NCI-H1930 (cell line): ENCODE data around the gene TSPAN11.

Experiments
- DNase-seq, 2 experiments: peaks; one replicate each; lab custom pipeline; 2025; lab: John Stamatoyannopoulos, UW

TSPAN11 gene

DNA sequence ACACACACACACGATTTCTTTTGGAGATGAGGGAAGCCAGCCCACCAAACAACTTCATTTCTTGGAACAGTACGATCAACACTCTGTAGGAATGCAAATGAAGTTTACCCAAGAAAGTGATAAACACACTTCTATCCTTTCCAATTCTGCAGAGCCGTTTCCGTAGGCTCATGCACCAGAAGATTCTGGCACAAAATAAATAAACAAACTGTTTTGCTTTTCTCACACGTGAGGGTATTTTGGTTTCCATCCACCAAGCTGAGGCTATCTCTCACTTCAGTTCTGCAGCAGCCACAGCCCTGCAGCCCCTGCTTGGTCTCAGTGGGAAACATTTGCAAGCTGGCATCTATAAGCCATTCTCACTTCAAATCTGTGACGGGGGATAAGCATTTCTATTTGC is 15.3 kb upstream of the TSPAN11 start:
- no peak for DNase-seq

DNA sequence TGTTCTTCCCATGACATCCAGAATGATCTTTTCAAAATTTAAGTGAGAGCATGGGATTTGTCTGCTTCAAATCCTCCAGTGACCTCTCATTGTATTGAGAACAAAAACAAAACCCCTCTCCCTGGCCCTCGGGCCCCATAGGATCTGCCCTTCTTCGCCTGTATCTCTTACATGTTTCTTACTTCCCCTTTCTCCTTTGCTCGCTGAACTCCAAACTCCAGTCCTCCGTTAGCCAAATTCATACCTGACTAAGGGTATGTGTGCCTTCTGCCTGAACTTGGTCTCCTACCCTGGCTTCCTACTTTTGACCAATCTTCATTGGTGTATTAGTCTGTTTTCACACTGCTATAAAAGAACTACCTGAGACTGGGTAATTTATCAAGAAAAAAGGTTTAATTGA is 13.2 kb upstream of the TSPAN11 start:
- DNase-seq = no peak

DNA sequence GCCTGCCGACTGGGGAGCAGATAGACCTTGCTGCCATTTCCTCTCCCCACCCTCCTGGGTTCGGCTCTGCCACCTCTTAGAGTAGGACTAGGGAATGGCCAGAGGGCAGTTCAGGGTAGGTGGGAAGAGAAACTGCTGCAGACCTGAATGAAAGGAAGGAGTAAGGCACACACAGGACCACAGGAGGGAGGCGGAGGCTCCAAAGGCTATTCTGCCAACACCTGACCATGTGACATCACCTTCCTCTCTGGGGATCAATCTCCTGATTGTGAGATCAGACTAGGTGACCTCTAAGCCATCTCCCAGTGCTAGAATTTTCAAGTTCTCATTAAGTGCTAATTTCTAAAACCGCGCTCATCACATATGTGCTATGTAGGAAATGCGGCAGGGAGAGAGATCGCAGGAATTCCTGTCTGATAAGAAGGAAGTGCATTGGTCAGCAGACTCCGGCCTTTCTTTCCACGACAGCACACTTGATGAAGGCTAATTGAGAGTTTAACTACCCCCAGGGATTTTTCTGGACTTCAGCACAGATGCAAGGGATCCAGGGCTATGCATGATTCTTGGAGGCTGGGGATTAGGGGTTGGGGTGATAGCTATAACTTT is 11.5 kb upstream of the TSPAN11 start:
- no peak for DNase-seq

DNA sequence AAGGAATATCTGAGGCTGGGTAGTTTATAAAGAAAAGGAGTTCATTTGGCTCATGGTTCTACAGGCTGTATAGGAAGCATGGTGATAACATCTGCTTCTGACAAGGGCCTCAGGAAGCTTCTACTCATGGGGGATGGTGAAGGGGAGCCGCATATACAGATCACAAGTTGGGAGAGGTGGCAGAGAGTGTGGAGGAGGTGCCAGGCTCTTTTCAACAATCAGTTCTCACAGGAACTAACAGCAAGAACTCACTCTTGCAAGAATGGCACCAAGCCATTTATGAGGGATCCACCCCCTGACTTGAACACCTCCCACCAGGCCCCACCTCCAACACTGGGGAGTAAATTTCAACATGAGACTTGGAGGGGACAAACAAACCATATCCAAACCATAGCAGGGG is 3.5 kb upstream of the TSPAN11 start:
- no peak for DNase-seq

DNA sequence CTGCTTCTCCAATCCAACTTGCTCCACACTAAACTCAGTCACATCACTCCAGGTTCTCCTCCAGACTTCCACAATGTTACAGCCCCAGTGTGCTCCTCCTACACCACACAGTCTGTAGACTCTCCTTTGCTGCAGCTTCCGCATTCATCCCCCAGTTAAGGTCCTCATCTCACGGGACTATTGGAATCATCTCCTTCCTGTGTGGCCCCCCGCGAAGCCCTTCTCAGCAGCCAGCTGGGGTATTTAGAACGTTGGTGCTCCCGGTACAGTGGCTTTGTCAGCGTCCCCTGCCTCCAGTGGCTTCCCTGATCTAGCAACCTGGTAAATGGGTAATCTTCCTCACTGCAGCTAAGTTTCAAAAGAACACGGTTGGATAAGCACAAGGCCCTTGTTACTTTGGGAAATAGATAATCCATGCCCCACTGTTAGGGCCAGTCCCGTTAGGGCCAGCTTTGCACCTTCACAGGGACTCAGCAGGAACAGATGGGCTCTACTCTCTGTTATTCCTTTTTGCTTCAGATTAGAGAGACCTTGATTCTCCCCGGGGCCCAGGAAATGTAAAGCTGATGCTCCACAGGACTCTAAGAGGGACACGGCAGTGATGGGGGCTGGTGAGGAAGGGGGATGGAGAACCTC is 823 bp upstream of the TSPAN11 start:
- DNase-seq = no peak

DNA sequence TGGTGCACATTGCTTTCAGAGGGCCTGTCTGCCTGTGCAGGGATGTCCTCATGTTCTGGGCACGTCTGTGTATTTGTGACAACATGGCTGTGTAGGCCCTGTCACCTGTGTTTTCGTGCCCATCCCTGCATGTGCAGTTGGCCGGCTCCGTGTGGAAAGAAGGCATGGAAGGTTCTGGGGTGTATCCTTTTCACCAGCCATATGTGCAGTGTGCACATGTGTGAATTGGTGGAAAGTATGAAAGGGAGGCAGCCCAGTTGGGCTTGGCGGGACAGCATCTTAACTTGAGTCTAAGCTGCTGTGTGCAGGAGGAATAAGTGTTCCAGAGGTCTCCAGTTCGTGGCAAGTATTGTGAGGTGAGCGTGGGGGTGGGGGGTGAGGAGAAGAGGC is 669 bp downstream of the TSPAN11 start:
- DNase-seq = no peak

DNA sequence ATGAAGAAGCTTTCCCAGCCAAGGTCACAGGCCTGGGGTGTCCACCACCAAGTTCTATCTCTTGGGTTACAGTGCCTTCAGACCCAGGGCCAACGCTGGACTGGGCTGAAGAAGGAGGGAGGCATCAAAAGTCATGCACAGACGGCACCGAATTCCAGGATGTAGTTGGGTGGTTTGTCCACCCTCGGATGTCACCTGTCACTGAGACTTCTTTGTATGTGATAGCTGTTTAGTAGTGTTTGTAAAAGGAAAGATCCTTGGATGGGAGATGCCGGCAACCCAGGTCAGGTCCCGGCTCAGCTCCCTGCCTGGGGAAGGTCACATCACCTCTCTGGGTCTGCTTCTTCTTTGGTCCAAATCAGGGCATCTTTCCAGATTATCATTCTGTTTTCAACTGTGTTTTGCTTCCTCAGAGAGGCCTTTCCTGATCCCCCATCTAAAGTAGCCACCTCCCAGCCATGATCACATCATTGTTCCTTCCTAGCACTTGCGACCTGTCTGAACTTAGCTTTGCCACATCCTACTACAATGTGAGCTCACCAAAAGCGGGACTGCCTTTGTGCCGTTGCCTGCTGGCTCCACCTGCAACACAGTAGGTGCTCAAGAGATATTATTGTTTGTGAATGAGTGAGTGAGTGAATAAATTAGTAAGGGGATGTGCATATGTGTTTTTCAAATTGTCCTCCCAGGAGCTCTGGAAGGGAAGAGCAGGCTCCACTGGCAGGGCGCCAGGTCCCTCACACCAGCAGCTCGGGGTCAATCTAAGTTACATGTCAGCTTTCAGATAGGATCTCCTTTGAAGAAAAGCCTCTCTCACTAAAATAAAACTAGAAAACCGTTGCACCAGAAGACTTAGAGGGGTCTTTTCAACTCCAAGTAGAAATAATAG is 2.1 kb downstream of the TSPAN11 start:
- DNase-seq = no peak

DNA sequence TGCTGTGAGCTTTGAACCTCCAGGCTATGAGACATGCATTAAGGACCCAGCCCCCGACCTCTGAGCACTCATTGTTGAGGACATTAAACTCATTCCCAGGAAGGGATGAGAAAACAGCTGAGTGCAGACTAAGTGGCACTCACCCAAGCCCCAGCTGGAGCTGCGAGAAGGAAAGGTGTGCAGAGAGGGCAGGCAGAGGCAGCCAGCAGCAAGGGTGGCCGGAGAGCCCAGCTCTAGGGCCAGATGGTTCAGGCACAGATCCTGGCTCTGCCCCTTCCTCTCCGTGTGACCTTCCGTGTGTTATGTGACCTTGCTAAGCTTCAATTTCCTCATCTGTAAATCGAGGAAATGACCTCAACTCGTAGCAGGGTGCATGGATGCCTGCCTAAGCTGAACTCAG is 3.7 kb downstream of the TSPAN11 start:
- no peak for DNase-seq

DNA sequence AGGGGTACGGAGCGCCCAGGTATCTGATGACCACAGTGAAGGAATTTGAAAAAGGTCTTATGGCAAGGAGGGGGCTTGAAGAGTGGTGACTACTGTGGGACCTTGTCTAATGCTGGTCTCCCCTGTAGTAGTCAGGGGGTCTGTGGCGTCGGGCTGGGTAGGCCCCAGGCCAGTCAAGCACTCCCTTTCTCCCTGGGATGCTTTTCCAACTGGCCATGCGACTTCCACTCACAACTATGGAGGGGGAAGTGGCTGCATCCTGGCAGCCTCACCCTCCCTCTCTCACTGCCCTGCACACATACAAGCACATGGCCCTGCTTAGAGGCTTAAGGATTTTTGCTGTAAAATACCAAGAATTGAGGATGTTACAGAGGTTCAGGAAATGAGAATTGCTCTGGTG is 4.1 kb downstream of the TSPAN11 start:
- no peak for DNase-seq

DNA sequence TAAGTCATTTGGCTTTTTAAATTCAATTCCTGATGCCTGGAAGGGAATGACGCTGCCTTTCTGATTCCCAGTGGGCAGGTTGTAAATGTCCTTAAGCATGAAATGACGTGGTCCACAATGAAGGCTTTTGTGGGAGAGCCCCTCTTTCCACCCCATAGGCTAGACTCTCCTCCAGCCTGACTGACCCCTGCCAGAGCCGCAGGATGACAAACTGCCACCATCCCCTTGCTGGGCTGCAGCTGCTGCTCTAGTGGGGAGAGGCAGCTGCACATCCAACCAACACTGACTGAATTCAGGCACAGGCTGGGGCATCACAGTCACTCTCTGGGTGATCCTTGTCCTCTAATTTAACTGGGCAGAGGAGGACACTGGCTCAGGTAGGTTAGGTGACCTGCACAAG is 6.3 kb downstream of the TSPAN11 start:
- no peak for DNase-seq

DNA sequence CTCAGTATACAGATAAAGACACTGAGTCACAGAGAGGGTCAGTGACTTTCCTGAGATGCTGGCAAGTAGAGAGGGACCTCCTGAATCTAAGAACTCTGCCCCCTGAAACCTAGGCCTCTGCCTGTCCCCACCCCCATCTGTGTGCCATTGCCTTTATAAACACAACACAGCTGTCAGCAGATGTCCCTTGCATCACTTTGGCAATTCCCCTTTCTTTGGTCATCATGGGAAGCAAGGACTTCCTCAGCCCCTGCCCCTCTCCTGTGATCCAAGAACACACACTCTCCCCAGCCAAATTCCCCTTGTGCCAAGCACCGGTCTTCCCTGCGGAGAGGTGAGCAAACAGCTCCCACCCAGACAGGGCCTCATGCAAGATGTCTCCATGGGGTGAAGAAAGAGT is 8.3 kb downstream of the TSPAN11 start:
- DNase-seq = no peak

DNA sequence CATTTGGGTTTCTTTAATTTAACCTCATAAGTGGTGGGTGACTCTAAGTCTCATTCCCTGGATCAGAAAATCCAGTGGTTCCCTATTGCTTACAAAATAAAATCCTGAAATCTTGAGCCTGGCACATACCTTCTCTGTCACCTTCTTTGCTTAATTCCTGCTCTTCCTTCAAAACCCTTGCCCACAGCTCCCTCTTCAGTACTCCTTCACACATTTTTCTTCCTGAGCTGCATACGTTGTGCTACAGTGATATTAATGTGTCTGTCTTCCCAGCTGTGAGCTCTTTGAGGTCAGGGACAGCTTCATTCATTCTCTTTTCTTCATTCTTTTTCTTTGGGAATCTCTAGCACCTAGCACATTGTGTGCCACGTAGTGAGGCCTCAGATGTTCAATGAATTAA is 9.5 kb downstream of the TSPAN11 start:
- no peak for DNase-seq

DNA sequence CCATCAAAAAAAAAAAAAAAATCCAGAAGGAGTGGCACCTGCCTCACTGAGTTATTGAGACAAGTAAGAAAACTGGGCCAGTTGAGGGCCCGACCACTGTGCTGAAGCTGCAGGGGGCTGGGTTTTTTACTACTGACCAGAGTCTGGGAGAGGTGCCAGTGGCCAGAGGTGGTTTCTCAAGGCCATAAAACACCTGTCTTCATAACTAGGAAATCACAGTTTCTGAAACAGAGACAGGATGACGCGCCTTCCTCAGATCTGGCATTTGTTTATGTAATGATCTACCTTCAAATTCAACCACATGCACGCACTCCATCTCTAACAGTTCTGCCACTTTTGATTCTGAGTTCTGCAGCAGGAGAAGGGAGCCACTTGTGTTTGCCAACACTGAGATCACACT is 12.7 kb downstream of the TSPAN11 start:
- DNase-seq = no peak

DNA sequence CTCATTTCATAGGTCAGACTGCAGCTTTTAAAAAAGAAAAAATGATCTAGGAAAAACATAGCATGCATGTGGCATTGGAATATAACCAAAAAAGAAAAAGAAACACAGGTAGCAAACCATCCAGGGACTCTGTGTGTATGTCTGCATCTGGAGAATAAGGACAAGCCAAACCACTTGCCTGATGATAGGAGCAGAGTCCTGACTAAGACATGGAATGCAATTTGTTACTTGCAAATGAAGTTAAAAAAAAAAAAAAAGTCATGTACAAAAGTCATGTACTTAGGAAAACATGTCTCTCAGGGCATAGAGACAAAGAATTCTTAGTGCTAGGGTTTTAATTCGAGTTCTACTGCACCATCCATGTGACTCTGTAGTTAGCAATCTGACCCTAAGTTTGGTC is 15.9 kb downstream of the TSPAN11 start:
- no peak for DNase-seq

DNA sequence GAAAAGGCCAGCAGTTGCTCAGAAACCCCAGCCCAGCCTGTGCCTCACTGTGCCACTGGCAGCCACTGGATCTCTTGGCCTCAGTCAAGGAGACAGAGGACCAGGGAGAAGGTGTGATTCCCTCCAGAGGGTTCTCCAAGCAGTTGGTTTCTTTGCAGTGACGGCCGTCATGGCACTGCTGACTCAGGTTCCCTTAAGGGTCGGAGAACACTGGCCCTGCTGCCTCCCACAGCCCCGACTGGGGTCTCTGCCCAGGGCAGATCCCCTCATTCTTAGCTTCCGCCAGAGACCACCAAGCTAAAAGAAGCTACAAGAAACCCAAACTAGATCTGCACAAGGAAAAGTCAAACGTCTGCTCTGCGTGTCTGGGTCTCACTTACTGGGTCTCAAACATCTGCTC is 16.4 kb downstream of the TSPAN11 start:
- DNase-seq = no peak

DNA sequence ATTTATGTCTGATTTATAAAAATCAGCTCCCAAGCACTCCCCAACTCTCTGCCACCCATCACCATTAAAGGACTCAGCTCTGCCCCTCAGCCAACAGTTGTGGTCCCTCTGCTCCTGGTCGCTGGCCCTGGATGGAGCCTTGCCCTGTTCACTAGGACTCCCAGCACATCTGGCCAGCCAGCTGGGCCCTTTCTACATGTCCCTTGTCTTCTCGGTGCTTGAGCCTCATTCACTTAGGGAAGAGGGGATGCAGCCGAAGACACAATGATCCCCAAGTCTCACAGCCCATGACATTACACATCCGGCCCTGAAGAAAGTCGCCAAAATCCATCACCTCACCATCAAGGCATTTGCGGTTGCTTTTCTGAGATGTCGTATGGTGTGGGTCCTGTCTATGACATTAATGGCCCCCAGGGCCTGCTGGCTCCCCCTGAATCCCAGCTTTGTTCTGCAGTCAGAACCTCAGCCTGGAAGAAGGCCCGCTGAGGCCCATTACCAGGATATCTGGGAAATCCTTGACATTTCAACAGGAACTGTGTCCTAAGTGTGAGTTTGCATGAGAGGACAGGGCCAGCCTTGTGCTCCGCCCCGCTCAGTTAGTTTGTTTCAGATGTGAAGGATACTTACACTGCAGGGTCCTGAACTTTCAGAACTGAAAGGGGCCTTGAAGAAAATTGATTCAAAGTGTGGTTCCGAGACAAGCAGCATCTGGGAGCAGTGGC is 19.1 kb downstream of the TSPAN11 start:
- DNase-seq = no peak

DNA sequence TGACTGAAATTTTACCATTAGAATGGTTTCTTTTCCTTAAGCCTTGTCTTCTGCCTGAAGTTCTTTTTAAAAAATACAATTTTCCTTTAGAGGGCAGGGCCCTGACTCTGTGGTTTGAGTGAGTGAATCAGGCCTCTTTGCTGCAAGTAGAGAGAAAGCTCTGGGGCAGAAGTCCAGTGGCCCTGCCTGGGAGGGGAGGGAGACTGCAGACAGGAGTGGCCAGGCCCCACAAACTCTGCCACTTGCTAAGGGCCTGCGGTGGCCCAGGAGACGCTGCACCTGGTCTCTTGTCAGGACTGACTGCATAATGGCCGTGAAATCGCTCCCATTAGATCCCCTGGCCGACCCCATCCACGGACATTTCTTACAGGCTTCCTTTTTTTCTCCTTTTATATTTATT is 25.5 kb downstream of the TSPAN11 start:
- DNase-seq = no peak

DNA sequence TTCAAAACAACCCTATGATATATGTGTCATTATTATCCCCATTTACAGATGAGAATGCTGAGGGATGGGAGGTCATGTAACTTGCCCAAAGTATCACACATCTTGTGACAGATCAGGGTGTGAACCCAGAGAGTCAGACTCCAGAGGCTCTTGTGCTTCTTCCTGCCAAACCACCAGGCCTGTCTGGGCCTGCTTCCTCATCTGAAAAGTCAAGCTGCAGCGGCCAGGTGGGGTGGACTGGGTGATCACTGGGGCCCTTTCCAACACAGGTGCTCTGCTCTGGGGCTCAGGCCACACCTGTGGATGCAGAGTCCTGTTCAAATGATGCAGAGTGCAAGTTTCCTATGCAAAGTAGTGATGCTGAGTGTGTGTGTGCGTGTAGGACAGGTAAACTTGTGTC is 26.7 kb downstream of the TSPAN11 start:
- no peak for DNase-seq

DNA sequence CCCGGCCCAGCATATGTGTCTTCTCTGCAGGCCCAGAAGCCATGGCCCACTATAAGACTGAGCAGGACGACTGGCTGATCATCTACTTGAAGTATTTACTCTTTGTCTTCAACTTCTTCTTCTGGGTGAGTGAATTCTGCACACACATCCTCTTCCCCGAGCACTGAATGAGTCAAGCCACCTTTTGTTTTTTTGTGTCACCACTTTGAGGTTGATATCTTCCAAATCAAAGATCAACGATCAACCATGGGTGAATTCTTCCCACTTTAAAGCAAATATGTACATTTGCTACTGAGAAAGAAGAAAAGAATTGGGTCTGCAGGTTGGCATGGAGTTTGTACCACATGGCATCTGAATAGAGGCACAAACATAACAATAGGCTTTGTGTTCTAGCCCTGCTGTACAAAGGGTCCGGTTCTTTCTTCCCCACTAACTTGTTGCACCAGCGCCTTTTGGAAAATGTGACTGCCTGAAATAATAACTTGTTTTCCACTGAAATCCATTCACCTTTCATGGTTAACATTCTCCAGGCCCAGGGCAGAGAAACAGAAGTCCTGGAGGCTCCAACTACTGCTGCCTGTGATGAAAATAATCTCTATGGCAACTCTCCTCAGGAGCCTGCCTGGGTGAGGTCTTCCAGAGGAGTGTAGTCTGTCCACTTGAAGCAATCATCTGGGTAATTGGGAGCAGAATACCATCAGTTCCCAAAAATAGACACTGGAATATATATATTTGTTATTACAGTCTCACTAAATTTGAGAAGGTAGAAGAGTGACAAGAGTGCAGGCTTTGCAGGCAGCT is 27.6 kb downstream of the TSPAN11 start:
- DNase-seq = no peak

DNA sequence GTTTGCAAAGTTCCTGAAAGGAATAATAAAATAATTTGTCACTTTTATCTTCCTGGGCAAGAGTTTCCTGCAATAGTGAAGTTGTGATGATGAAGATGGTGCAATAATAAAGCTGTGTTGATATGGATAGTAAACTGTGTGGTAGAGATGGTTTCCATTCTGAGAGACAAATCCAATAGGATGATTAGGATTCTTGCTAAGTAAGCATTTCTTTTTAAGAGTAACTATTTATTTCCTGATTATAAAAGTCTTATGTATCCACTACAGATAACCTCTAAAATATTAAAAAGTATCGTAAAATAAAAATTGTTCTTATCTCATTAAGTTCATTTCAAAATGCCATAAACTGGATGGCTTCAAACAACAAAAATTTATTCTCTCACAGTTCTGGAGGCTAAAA is 28.7 kb downstream of the TSPAN11 start:
- DNase-seq = no peak

DNA sequence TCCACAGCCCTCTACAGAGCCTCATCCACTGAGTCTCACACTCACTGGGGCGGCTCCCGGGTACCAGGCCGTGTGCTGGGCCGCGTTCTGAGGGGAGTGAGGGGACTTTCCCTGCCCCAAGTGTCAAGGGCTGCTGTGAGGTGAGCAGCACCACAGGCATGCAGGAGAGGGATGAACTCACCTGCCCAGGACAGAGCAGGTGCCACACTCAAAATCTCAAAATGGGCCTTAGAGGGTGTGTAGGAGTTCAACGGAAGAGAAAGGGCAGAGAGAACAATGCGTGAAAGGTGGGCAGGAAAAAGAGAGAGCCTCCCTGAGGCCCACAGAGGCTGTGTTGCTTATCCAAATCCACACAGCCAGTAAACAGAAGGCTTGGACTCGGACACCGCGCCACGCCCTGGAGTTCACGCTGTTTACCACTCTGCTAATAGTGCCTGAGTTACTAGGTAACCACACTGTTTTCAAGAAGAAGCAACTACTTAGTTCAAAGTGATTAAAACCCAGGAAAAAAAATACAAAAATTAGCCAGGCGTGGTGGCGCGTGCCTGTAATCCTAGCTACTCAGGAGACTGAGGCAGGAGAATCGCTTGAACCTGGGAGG is 32.7 kb downstream of the TSPAN11 start:
- no peak for DNase-seq
